GM21360 (cell line): Measurements from ENCODE around the gene ELMOD3.

ENCODE experiments used
- ATAC-seq: cut with Tn5 transposase; IDR thresholded peaks from one replicate; pipeline ENCODE4 v1.9.1; 2021; ENCODE audit warnings: mild to moderate bottlenecking, moderate library complexity; ENCODE audit not compliant: unreplicated experiment

The ELMOD3 gene

DNA sequence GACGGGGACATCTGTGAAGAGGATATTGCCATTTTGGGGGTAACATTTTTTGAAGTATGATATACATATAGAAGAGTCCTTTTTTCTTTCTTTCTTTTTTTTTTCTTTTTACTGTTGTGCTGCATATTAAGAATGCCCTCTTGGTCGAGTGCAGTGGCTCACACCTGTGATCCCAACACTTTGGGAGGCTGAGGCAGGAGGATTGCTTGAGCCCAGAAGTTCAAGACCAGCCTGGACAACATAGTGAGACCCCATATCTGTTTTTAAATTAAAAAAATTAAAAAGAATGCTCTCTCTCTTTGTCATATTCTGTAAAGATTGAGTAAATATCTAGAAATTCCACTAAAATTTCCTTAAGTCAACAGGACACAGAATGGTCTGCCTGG is 67.5 kb downstream of the ELMOD3 start:
- no peak for ATAC-seq

DNA sequence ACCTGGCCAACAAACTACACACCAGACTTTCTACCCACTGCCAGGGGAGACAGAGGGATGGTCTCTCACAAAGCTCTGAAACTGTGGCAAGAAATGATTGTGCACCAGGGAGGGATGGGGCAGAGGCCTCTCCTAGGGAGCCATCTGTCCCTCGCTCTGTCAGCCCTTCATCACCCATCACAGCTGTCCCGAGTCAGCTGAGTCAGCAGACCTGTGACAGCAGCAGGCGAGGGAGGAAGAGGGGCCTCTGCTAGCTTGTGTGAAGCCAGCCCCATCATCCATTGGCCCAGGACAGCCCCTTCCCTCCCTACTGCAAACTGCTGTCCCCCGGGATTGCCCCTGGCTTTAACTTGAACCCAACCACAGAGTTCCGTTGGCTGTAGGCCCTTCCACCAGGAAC is 69.0 kb downstream of the ELMOD3 start:
- no peak for ATAC-seq

DNA sequence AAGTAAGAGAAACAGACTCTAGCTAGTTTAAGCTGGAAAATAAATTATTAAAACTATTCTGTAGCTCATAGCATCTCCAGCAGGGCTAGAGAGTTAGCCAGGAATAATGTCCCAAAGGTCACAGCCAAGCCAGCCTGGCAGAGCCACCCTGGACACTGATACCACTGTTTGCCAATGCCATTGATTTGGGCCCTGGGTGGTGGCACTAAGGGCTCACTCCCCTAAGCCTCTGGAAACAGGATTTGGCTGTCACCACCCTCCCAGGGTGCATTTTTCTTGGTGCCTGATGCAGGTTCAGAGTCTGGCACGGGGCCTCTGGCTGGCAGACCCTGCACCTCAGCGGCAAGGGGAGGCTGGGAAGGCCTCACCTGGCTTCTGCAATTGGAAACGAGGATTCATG is 71.0 kb downstream of the ELMOD3 start:
- ATAC-seq = no peak

- no peak for ATAC-seq
These were observed 72.8 kb downstream of the ELMOD3 start for GRCh38 chr2:85427300-85427835.

GRCh38 chr2:85428343-85428881 is 73.8 kb downstream of the ELMOD3 start:
- no peak for ATAC-seq

DNA sequence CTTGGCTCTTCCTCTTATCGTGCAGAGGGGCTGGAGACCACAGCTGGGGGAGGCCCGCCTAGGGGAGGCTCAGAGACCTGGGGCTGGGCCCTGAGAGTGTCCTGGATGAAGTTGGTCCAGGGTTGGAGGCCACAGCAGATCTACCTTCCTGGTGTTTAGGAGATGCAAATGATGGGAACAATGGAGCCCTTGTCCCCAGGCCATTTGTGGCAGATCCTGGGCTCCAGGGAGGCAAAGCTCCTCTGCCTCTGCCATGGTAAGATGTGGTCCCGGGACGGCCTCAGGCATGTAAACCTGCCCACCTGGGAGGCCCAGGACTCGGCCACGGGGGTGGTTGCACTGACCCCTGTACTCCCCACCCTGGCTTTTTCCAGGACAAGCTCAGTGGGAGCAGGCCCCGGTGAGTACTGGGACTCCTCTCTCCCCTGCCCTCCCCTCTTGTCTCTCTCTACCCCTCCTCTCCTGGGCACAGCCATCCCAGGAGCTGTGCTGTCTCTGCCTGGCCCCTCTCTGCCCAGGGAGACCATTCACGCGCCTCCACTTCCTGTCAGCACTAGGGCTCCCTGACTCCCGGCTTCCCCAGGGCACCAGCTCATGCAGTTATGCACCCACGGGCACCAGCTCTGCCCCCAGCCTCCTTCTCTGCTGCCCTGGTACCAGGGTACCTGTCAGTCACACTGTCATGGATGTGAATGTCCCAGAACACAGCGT is 74.8 kb downstream of the ELMOD3 start:
- no peak for ATAC-seq

- ATAC-seq = no peak
These were observed 75.3 kb downstream of the ELMOD3 start for GRCh38 chr2:85429924-85430289.

DNA sequence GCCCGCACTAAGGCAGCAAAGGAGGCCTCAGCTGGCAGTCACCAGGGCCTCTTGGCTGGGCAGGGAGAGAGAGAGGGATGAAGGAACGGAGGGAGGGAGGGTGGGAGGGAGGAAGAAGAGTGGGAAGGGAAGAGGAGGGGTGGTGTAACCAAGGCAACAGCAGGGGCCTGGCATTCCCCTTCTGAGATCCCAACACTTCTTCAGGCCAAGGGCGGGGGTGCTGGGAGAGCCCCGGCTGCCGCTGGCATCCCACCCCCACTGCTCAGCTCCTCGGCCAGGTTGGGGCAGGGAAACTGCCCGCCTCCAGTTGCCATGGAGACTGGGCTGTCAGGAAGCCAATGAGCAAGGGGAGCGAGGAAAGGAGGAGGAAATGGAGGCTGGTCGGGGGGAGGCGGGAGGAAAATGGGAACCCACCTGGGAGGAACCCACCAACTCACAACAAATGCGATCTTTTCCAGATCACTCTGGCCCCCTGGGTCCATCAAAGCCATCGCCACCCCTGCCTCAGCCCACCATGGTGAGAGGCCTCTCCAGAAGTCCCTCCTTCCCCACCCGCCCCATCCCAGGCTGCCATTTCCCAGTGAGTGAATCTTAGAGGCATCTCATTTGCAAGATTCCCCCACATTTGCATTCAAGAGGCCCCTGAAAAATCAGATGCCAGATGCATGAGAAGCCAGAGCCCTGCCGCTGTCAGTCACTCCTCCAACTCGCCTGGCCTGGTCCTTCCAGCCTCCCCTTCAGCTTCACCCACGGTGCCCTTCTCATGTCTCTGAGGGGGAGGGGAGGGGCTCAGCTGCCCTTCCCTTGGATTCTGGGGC is 76.4 kb downstream of the ELMOD3 start:
- ATAC-seq = no peak

DNA sequence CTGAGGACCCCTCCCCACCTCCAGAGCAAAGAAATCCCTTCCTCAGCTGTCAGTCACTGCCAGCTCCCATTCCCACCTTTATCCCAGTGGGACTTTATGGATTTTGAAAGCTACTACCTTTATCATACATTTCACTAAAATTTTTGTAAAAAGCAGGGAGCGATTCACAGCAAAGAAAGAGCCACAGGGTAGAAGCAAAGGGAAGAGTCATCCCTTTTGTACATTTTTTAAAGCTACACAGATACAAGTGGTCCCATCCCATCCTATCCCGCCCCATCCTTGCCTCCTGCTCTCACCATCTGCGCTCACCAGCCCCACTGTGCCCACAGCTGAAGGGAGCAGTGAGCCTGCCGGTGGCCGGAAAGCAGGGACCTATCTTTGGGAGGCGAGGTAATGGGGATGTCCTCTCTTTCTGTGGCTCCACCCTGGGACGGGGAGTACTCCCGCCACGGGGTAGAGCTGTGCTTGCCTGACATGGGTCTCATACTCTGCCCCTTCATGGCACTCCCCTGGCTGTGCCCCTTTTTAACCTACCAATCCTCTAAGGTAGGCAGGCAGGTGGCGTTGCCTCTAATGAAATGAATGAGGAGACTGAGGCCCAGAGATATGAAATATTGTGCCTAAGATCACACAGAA is 77.1 kb downstream of the ELMOD3 start:
- no peak for ATAC-seq

DNA sequence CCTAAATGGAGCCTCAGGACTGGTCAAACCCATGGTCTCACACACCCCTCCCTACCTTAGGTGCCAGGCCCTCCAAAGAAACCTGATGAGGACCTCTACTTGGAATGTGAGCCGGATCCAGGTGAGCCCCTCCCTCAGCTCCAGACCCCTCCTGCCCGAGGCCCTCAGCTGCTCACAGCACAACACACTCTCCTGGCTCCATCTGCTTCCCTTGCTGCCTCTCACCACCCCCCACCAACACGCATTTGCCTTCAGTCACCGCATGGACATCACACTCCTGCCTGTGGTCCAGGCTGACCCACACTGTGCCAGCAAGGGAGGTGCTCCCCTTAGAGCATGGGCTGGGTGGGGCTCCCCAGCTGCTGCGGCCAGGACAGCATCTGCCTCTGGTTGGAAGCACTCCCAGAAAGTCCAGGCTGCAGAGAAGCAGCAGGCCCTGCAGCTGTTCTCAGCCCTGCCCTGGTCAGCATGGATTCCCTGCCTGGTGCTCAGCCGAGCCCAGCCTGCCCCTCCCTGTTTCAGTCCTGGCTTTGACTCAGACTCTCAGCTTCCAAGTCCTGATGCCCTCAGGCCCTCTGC is 79.0 kb downstream of the ELMOD3 start:
- ATAC-seq = no peak

GRCh38 chr2:85434696-85435095 is 80.1 kb downstream of the ELMOD3 start:
- ATAC-seq = no peak

- ATAC-seq = no peak
These were observed 80.8 kb downstream of the ELMOD3 start for GRCh38 chr2:85435220-85435958.

DNA sequence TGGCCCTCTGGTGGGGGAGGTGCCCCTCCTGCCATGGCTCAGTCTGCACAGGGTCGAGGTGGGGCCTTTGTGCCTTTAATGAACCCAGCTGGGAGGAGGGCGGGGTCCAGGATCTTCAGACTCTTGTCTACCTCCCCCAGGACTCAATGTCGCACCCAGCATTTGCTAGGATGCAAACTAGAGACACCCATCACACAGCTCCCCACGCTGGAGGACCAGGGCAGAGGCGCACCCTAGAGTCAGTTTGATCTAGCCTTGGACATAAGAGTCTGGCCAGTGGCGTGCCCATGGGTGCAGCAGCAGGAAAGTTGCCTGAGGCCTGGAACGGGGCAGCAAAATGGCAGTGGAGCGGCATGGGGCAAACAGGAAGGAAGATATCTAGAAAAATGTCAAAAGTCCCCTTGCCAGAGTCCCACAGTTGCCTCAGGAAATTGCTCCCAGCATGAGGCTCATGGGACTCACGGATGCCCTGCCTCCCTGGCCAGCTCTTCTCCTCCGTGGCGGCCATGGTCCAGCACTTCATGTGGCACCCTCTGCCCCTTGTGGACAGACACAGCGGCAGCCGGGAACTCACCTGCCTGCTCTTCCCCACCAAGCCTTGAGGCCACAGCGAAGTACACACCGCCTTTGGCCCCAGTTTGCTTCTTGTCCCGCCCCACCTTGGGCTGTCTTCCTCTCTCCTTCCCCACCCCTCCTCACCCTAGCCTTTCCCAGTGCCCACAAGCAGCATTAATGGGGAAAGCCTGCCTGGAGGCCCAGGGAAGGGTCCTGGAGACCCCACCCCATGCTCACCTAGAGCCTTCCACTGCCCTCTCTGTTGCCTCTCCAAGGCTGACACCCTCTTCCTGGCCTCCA is 81.6 kb downstream of the ELMOD3 start:
- no peak for ATAC-seq

- no peak for ATAC-seq
These were observed 82.4 kb downstream of the ELMOD3 start for GRCh38 chr2:85436836-85437487.

GRCh38 chr2:85437488-85438200 is 83.1 kb downstream of the ELMOD3 start:
- ATAC-seq = peak; percentile 75

- ATAC-seq = no peak
These were observed 83.8 kb downstream of the ELMOD3 start for GRCh38 chr2:85438201-85439024.

DNA sequence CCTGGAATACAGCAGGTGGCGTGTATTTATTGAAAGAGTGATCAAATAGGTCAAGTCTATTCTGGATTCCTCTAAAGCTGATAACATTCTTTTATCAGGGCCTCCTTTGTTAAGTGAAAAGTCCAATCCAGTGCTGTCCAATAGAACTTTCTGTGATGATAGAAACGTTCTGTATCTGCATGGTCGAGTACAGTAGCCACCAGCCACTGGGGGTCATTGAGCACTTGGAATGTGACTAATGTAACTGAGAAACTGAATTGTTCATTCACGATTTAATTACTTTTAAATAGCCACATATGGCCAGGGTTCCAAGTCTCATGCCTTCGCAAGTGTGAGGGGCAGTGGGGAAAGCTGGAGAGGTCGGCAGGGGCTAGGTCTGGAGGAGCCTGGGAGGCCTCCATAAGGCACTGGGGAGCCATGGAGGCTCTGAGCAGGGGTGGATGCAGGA is 84.5 kb downstream of the ELMOD3 start:
- no peak for ATAC-seq
